ENCODE results near the gene DHODH.

- no peak for TF ChIP-seq CTCF (IDR thresholded peaks at IDR 0.05)
- TF ChIP-seq POLR2A (IDR thresholded peaks at IDR 0.05) = no peak
- no peak for TF ChIP-seq POLR2AphosphoS5 (IDR thresholded peaks at IDR 0.05)
Measured at GRCh38 chr16:72036098-72036497, 27.6 kb downstream of the DHODH start.

Data from suprapubic skin (tissue), 4 donors.